HG03025 (cell line): ENCODE results near the gene SKAP1.
"Not testable (repeated sequence)": the region's sequence is repeated elsewhere in the genome, so short reads cannot be mapped to it uniquely, and the experiment has no call there.

ENCODE experiments used
- ATAC-seq: cut with Tn5 transposase; IDR thresholded peaks from one replicate; pipeline ENCODE4 v1.9.1; 2021; ENCODE audit warnings: mild to moderate bottlenecking, moderate library complexity; ENCODE audit not compliant: unreplicated experiment, low FRiP score

Gene SKAP1

GRCh38 chr17:48374650-48375230 lies 55.3 kb downstream of the SKAP1 start:
- no peak for ATAC-seq

- no peak for ATAC-seq
Measured at GRCh38 chr17:48373883-48374282, 56.1 kb downstream of the SKAP1 start.

DNA sequence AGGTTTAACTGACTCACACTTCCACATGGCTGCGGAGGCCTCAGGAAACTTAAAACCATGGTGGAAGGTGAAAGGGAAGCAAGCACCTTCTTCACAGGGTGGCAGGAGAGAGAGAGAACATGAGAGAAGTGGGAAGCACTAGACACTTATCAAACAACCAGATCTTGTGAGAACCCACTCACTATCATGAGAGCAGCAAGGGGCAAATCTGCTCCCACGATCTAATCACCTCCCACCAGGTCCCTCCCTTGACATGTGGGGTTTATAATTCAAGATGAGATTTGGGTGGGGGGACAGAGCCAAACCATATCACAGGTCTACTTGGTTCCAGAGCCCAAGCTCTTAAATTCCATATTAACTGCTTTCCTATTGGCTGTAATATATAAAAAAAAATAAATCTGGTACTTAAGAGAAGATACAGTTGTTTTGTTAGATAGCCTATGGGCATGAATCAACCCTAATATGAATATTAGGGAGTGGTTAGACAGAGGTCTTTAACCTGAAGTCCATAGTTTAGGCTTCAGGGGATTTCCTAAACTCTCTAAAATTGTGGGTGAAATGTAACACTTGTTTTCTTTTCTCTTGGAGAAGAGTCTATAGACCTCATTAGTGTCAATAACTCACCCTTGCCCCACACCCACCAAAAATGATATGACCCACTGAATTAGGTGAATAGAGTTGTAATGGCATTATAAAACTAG lies 56.7 kb downstream of the SKAP1 start:
- no peak for ATAC-seq

DNA sequence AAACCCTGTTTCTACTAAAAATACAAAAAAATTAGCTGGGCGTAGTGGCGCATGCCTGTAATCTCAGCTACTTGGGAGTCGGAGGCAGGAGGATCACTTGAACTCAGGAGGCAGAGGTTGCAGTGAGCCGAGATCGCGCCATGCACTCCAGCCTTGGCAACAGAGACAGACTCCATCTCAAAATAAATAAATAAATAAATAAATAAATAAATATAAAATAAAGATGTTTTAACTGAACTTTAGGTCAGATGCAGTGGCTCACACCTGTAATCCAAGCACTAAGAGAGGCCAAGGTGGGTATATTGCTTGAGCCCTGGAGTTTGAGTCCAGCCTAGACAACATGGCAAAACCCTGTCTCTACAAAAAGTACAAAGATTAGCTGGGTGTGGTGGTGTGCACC lies 61.0 kb downstream of the SKAP1 start:
- ATAC-seq: not testable (repeated sequence)

GRCh38 chr17:48368352-48368908 lies 61.6 kb downstream of the SKAP1 start:
- no peak for ATAC-seq

- ATAC-seq: no peak
Measured at GRCh38 chr17:48363161-48363560, 66.9 kb downstream of the SKAP1 start.

DNA sequence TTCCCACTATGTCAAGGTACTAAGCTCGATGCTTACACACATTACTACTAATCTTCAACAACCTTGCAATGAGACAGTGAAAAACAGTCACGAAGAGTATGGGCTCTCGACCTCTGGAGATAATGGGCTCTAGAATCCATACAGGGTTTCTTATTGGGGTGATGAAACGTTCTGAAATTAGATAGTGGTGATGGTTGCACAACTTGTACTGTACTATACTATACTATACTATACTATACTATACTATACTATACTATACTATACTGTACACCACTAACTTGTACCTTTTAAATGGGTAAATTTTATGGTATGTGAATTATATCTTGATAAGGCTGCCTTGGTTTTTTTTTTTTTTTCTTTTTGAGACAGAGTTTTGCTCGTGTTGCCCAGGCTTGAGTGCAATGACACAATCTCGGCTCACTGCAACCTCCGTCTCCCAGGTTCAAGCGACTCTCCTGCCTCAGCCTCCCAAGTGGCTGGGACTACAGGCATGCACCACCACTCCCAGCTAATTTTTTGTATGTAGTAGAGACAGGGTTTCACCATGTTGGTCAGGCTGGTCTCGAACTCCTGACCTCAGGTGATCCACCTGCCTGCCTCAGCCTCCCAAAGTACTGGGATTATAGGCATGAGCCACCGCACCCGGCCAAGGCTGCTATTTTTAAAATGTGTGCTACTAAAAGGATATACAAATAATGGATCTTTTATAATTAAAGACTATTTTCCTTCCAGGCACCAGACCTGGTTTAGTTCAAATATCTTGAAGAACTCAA lies 69.0 kb downstream of the SKAP1 start:
- not testable (repeated sequence) for ATAC-seq

DNA sequence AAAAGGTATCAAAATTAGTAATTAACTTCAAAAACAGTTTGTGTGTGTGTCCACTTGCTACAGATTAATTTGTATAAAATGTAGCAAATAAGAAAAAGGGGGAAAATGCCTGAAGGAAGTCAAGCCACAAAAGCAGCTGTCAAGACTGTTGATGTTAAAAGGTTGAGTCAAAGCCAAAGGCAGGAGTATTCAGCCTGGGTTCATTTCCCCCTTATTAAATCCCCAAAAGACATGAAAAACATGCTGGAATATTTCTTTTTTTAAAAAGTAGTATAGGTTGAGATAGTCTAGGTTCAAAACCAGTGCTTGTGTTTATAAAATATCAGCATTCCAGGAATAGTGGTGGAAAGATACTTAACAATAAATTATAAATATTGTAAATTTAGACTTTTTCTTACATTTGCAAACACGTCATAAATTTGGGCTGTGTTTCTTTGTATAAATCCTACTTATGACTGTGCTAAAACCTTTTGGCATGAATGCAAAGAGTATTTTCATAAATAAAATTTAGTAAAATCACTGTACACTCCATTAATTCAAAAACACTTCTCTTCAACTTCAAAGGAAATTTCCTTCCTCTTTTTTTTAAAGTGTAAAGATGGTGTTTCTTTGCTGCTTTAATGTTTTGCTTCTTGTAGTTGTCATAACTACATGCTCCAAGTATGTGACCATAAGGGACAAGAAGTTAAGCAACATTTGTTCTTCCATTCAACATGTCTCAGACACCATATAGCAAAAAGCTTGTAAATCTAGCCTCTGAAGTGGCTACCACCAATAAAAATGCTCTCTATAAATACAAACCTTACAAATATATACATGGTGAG lies 72.0 kb downstream of the SKAP1 start:
- no peak for ATAC-seq

DNA sequence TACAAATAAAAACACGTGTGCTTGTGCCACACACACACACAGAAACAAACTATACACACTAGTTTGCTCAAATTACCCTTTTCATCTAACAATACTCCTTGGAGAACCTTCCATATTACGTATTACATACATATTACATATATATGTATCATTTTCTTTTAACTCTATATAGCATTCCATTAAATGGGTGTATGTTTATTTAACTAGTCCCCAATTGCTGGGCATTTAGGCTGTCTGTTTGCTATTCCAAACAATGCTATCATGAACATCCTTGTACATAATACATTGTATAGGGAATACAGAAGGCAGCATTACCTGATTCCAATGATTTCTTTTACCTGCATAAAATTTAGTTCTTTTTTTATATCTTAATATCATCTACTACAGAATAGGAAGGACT lies 73.1 kb downstream of the SKAP1 start:
- ATAC-seq: no peak

GRCh38 chr17:48352630-48353029 lies 77.4 kb downstream of the SKAP1 start:
- ATAC-seq: no peak

GRCh38 chr17:48351911-48352332 lies 78.1 kb downstream of the SKAP1 start:
- no peak for ATAC-seq

GRCh38 chr17:48348352-48348751 lies 81.7 kb downstream of the SKAP1 start:
- no peak for ATAC-seq

DNA sequence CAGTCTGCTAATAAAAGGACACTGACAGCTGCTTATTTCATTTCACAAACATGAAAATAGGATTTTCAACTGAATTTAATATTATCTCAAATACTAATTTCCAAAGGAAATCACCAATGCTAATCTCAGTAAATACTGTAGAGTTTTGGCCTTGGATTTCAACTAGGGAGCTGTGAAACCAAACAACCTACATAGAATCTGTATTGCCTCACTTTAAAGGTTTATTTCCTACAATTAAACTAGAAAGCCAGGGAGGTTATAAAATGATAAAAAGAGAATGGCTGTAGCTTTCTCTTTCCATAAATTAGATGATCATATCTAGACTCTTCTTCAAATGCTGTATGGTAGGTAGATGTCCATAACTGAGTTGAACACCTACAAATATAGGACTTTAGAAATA lies 82.8 kb downstream of the SKAP1 start:
- no peak for ATAC-seq

DNA sequence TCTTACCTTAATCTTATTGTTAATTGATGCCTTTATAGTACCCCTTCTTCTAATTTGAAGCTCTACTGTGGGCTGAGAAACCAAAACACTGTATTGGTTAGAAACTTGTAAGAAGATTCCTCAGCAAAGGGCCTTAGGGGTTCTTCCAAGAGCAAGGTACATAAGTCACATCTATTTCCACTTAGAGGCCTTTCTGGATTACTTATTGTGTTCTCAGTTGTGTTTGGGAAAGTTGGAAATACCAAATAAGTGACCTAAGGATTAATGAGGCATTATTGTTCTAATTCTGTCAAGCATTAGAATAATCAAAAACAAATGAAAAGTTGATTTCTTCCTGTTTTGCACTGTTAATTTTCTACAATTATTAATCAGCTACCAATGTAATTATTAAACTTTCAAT lies 85.8 kb downstream of the SKAP1 start:
- no peak for ATAC-seq

- ATAC-seq: no peak
Measured at GRCh38 chr17:48340916-48341315, 89.1 kb downstream of the SKAP1 start.

- ATAC-seq: no peak
Measured at GRCh38 chr17:48338720-48339119, 91.3 kb downstream of the SKAP1 start.

DNA sequence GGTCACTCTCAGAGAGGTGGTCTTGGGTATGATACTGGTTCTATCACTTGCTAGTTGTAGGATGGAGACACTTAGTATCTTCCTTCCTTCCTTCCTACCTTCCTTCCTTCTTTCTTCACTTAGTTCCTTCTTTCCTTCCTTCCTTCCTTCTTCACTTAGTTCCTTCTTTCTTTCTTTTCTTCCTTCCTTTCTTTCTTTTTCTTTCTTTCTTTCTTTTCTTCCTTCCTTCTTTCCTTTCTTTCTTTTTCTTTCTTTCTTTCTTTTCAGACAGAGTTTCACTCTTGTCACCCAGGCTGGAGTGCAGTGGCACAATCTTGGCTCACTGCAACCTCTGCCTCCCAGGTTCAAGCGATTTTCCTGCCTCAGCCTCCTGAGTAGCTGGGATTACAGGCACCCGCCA lies 92.1 kb downstream of the SKAP1 start:
- ATAC-seq: not testable (repeated sequence)

DNA sequence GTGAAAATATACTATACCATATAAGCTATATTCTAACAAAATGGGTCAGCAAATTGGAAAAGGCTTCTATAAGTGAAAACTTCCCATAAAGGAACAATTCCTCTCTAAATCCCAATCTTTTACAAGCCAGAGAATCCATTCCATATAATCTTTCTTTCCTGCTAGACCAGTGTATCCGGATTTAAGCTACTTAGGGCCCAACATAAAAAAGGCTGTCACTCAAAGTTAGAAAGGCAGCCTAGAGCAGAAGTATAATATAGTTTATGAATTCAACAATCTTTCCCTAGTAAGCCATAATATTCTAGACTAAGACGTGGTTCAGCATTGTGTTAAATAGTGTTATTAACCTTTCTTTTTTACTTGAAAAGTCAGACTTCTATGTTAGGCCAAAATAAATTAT lies 93.0 kb downstream of the SKAP1 start:
- ATAC-seq: no peak

GRCh38 chr17:48335858-48336500 lies 94.0 kb downstream of the SKAP1 start:
- no peak for ATAC-seq

DNA sequence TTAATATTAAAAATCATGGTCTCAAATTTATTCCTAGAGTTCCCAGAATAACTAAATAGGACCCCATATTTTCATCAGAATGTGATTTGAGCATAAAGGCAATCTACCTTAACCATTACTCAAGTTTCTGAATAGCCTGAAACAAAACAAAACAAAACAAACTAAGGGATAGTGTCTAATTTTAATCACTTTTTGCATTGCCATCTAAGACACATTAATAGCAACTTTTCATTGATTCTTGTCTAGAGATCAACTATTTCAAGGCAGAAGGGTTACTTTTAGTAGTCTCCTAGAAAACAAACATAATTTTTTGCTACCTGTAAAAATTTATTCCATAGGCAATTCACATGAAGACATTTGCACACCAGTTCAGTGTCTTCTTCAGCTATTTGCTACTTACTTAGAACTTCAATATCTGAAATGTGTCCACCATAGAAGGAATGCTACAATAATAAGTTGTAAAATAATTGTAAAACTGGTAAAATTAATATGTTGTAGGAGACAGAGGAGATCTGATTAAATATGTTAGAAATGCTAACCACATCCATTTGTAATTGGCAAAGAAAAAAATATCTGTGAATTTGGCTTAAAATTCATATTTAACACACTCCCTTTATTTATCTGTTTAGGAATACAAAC lies 94.7 kb downstream of the SKAP1 start:
- ATAC-seq: no peak
